Heart left ventricle (tissue), 16 donors: Measurements from ENCODE around the gene SLC32A1. TPM values are rescaled to one million over a fixed set of nuclear protein-coding genes. Genes with fewer than 3 reads are reported as not detected.
A peak's percentile ranks its signal among the peaks of the same experiment; 100 is the strongest.

ENCODE experiments used
- ATAC-seq, 4 donors: fragments of 200-7000 bp; cut with Tn5 transposase; one replicate each; pipeline ENCODE4 v1.9.1; 2020 to 2022; ENCODE audit warnings: moderate library complexity in 4 of 4, mild to moderate bottlenecking in 3 of 4, moderate number of reproducible peaks in 1 of 4
- DNase-seq, 5 donors: peaks; one replicate each; pipeline ENCODE4 v3.0.0-alpha.2; 2020
- H3K27ac ChIP-seq, 12 donors: fragments of 200-600 bp; sonication (generic) in 4 of 12; one replicate each; pipeline versions ENCODE4 v1.5.0 to v1.8.0; 2016 to 2022; ENCODE audit warnings: mild to moderate bottlenecking in 2 of 12
- H3K27me3 ChIP-seq, 9 donors: fragments of 200-600 bp; sonication (generic) in 2 of 9; one replicate each; pipeline versions ENCODE4 v1.5.1 to v1.8.0; 2016 to 2022; ENCODE audit warnings: mild to moderate bottlenecking in 3 of 9
- H3K36me3 ChIP-seq, 9 donors: fragments of 200-600 bp; sonication (generic) in 2 of 9; one replicate each; pipeline versions ENCODE4 v1.5.0 to v1.8.0; 2018 to 2022; ENCODE audit warnings: mild to moderate bottlenecking in 2 of 9
- H3K4me1 ChIP-seq, 12 donors: fragments of 200-600 bp; sonication (generic) in 4 of 12; one replicate each; pipeline versions ENCODE4 v1.5.0 to v1.8.0; 2016 to 2022; ENCODE audit warnings: mild to moderate bottlenecking in 3 of 12
- H3K4me3 ChIP-seq, 12 donors: fragments of 200-600 bp; sonication (generic) in 4 of 12; one replicate each; pipeline versions ENCODE4 v1.5.0 to v1.8.0; 2017 to 2022; ENCODE audit warnings: mild to moderate bottlenecking in 9 of 12, moderate library complexity in 4 of 12
- H3K9me3 ChIP-seq, 12 donors: fragments of 200-600 bp; sonication (generic) in 4 of 12; one replicate each; pipeline versions ENCODE4 v1.5.0 to v1.8.0; 2016 to 2022; ENCODE audit warnings: mild to moderate bottlenecking in 1 of 12
- POLR2A ChIP-seq, 2 donors: fragments of 450-650 bp; IDR thresholded peaks; one replicate each; pipeline ENCODE4 v1.6.1; 2017; ENCODE audit warnings: antibody characterized with exemption in 2 of 2, mild to moderate bottlenecking in 2 of 2, moderate library complexity in 2 of 2
- WGBS, 4 donors: extraction: QIAGEN DNeasy Blood & Tissue Kit in 2 of 4; methylation state at CpG; one replicate each; pipeline versions ENCODE4 v1.1.5 to v1.1.7; 2013 to 2018; 5-methylcytosine and 5-hydroxymethylcytosine counted together
- intact Hi-C, 10 donors: fragments of 100-400 bp; cut with DNase I; formaldehyde crosslinking; loops; one replicate each; pipeline versions ENCODE4 v1.11.1 to v1.14.2; 2022
- polyA plus RNA-seq, 2 donors: library from polyadenylated mRNA; stranded (reverse); fragments of 200-250 nt; gene quantifications; one replicate each; pipeline ENCODE4 v1.2.3, GENCODE V29; 2013
- total RNA-seq, 9 donors: library from RNA; depleted of rRNA in 2 of 9; stranded (reverse); fragments of >200 nt in 2 of 9; fragmentation: NEBNext Ultra II Directional in 3 of 9; extraction: Animal tissue kit (Norgen Biotek cat#: 25700) in 3 of 9; gene quantifications; one replicate each; pipeline versions ENCODE4 v1.1.0 to v1.2.4, GENCODE V29; 2016 to 2023
- TF ChIP-seq, protein P1 (sequence below), 12 donors: fragments of 200-600 bp; sonication (generic) in 4 of 12; IDR thresholded peaks; one replicate each; pipeline versions ENCODE4 v1.5.0 to v1.8.0; 2018 to 2022; ENCODE audit warnings: antibody characterized with exemption in 12 of 12, mild to moderate bottlenecking in 5 of 12
- donor health status: ischemic (EF 13 %, LVEDD 7.1; RV severe dilation, severe dysfunction).
- donor health status: healthy with polysubstance abuse.
- donor health status: DM: no; HTN: yes; CAD: no.
- donor health status: DM: no; HTN: no; CAD: no.
- donor health status: ischemic (EF 25% LVEDD 6.9; RV normal size, moderate dysfunction).
- donor health status: ischemic (EF 25% LVEDD 5.7; RV mildly dilated, moderate dysfunction).
- donor health status: healthy.
- donor health status: DM: yes; HTN: yes; CAD: no.
- donor health status: ischemic (EF 35%, LVEDD 5.7; RV mildly dilated, moderate dysfunction).
- donor health status: nonischemic (EF 11% LVEDD 7.7; RV severe dilation, severe dysfunction).
- donor health status: DM: yes; HTN: yes; CAD: no.
- donor health status: PGD.
- donor health status: ischemic (EF 29% LVEDD 5.4; RV normal size, mild dysfunction).
- donor health status: nonischemic (EF 23%, LVEDD 6.1; RV moderate dilation, normal function).

Gene SLC32A1
- total and polyA plus RNA-seq, 11 donors, result not detected

DNA sequence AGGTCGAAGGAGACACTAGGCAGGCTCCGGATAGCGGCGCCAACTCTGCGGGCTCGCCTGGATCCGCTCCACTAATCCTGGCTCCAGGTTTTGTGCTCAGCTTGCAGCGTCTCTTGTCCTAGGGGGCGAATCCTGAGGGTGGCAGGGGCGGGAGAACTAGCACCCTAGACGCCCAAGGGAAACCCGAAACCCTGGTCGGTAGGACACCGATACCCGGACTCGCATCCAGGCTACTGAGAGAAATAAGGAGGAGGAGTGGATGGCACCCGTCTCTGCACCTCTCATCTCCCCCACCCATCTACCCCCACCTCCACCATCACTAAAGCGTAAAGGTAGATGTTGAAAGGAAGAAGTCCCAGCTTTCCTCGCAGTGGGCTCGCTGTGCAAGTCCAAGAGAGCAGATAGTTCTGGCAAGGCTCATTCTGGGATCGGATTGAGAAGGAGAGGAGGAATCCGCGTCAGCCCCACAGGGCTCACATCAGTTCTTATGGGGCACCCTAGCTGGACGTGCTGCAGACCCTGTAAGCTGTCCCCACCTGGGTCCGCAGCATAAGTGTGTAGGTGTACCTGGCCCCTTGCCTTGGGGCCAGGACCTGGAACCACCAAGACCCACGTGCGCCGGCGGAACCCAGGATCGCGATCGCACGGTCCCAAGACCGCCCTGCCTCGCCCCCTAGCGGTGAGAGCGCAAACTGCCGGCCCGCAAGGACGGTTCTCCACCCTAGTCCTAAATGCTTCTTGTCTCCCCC is 6.9 kb downstream of the SLC32A1 start:
- intact Hi-C loops, result loop anchor here (2.0 to 5.0 kb wide), 3 partner anchors 84 to 161 kb away; no protein-coding TSS in a partner anchor
- Histone ChIP-seq H3K27ac (no peak overlapping the region), H3K4me1 (peaks cover 0 to 49% (median 16%) of the 10 kb centered on the region in 12 donors), H3K4me3 (peak overlapping the region in 8 of 12 donors; percentile 19 to 46 (median 32)), H3K9me3 (no peaks in the 10 kb centered on the region), H3K27me3 (peaks cover 66 to 100% (median 86%) of the 10 kb centered on the region in 9 donors), H3K36me3 (no peaks in the 10 kb centered on the region)
- ATAC-seq (peak; percentile 66 to 89 (median 79)), DNase-seq (peak; percentile 44 to 85 (median 63))
- TF ChIP-seq, protein P1, sequence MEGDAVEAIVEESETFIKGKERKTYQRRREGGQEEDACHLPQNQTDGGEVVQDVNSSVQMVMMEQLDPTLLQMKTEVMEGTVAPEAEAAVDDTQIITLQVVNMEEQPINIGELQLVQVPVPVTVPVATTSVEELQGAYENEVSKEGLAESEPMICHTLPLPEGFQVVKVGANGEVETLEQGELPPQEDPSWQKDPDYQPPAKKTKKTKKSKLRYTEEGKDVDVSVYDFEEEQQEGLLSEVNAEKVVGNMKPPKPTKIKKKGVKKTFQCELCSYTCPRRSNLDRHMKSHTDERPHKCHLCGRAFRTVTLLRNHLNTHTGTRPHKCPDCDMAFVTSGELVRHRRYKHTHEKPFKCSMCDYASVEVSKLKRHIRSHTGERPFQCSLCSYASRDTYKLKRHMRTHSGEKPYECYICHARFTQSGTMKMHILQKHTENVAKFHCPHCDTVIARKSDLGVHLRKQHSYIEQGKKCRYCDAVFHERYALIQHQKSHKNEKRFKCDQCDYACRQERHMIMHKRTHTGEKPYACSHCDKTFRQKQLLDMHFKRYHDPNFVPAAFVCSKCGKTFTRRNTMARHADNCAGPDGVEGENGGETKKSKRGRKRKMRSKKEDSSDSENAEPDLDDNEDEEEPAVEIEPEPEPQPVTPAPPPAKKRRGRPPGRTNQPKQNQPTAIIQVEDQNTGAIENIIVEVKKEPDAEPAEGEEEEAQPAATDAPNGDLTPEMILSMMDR (IDR thresholded peaks at IDR 0.05), result peak; percentile 89 to 99 (median 96)
- TF ChIP-seq POLR2A (IDR thresholded peaks at IDR 0.05), result no peak
- 0 to 2% (median 1%) methylated on average over 34 to 40 of the region's 40 CpGs for WGBS, 4 donors

DNA sequence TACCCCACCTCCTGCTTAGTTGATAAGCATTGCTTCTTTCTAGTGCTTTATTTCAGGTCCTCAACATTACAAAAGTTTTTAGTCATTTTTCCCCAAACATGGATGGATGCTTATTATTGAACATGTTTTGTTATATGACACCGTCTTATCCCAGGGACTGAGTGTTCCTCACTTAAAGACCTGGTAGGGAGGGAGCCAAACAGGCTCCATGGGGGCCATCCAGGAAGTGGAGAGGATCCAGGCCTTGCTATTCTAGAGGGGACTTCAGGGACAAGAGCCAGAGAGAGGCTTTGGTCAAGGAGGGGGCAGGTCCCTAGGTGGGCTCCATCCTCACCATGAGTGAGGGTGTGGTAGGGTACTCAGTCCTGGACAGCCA is 7.4 kb downstream of the SLC32A1 start:
- Histone ChIP-seq H3K4me3 (peak overlapping the region in 1 of 12 donors; percentile 35), H3K27ac (no peak overlapping the region)
- TF ChIP-seq, protein P1 (IDR thresholded peaks at IDR 0.05), result peak in 2 of 12 donors; percentile 3 to 11
- no peak for TF ChIP-seq POLR2A (IDR thresholded peaks at IDR 0.05)

DNA sequence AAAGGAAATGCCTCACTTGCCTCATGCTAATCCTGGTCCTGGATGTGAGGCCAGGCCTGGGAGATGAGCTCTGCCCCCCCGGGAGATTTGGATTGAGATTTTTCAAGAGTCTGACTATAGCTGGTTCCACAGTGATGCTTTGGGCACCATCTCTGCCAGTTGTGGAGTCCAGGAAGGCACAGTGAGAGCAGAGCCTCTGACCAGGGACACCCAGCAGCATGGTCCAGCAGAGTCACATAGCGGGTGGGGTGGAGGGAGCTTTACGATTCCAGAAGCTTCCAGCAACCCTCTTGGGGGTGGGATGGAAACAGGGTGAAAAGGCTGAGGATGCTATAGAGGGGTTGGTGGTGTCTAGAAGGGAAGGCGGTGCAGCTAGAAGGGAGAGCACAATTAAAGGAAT is 8.7 kb downstream of the SLC32A1 start:
- no peaks in the 10 kb centered on the region for H3K9me3 ChIP-seq
- ATAC-seq, result no peak
- no peak overlapping the region for H3K4me3 ChIP-seq
- H3K36me3 ChIP-seq, result no peaks in the 10 kb centered on the region
- H3K27me3 ChIP-seq, result peaks cover 48 to 98% (median 68%) of the 10 kb centered on the region in 9 donors
- WGBS, 4 donors, result 79 to 87% (median 80%) methylated on average over 4 of the region's 4 CpGs
- peaks cover 0 to 36% (median 15%) of the 10 kb centered on the region in 12 donors for H3K4me1 ChIP-seq
- DNase-seq, result no peak
- no peak overlapping the region for H3K27ac ChIP-seq
- intact Hi-C loops, result loop anchor here in 8 of 10 donors (5.0 kb wide), 2 partner anchors 86 to 159 kb away; no protein-coding TSS in a partner anchor
- TF ChIP-seq, protein P1 (IDR thresholded peaks at IDR 0.05), result no peak
- TF ChIP-seq POLR2A (IDR thresholded peaks at IDR 0.05), result no peak

More for the DNA sequence above, 7.4 kb downstream of the SLC32A1 start:
- intact Hi-C loops, result loop anchor here (2.0 to 5.0 kb wide), 3 partner anchors 84 to 161 kb away; no protein-coding TSS in a partner anchor
- Histone ChIP-seq H3K9me3 (no peaks in the 10 kb centered on the region), H3K4me1 (peaks cover 0 to 47% (median 16%) of the 10 kb centered on the region in 12 donors), H3K27me3 (peaks cover 61 to 99% (median 80%) of the 10 kb centered on the region in 9 donors), H3K36me3 (no peaks in the 10 kb centered on the region)
- no peak for ATAC-seq
- no peak for DNase-seq
- 44 to 60% (median 47%) methylated on average over 1 of the region's 1 CpG for WGBS, 4 donors

DNA sequence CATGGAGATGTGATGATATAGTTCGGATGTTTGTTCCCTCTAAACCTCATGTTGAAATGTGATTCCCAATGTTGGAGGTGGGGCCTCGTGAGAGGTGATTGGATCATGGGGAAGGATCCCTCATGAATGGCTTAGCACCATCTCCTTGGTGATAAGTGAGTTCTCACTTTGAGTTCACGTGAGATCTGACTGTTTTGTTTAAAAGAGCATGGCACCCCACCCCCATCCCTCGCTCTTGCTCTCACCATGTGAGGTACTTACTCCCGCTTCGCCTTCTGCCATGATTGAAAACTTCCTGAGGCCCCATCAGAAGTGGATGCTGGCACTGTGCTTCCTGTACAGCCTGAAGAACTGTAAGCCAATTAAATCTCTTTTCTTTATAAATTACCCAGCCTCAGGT is 10.9 kb downstream of the SLC32A1 start:
- WGBS, 4 donors, result 46 to 62% (median 49%) methylated on average over 6 of the region's 6 CpGs
- Histone ChIP-seq H3K4me1 (peaks cover 0 to 16% (median 10%) of the 10 kb centered on the region in 12 donors), H3K9me3 (no peaks in the 10 kb centered on the region), H3K27me3 (peaks cover 26 to 91% (median 49%) of the 10 kb centered on the region in 9 donors), H3K36me3 (no peaks in the 10 kb centered on the region), H3K4me3 (no peak overlapping the region), H3K27ac (no peak overlapping the region)
- DNase-seq, result no peak
- no peak for ATAC-seq
- intact Hi-C loops, result no loop called here
- TF ChIP-seq, protein P1 (IDR thresholded peaks at IDR 0.05), result no peak
- no peak for TF ChIP-seq POLR2A (IDR thresholded peaks at IDR 0.05)
